ENCODE measurements around the gene PICALM.

DNA sequence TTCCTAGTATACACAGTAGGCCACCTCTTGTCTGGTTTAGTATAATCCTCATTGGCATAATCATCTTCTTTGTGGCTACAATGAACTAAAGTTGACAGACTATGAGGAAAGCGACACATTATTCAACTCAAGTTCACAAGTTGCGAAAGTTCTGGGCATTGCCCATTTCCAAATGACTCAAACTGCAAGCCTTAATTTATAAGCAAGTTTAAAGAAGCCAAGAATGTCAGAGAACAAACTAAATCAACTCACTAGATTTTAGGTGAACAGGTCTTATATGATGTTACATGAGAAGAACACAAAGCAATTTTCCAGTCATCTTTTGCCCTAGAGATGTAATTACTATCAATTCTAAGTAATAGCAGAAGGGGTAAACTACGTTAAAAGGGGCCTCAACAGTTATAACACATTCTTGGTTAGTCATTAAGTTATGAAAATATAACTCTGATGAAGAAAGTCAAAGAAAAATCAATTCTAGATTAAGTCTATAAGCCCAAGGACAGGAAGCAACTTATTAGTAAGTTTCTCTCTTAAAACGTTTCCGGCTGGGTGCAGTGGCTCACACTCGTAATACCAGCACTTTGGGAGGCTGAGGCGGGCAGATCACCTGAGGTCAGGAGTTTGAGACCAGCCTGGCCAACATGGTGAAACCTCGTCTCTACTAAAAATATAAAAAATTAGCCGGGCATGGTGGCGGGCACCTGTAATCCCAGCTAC, 21.5 kb downstream of the PICALM start:
- TF ChIP-seq CTCF (IDR thresholded peaks at IDR 0.05) (no peak), POLR2A (IDR thresholded peaks at IDR 0.05) (no peak)
